Parathyroid adenoma (tissue), 2 donors: ENCODE results near the gene SLC38A8.

Experiments used
- H2AFZ ChIP-seq: fragments of 300-600 bp; sonication (generic); one replicate; pipeline ENCODE4 v1.7.0; 2017; ENCODE audit warnings: antibody characterized with exemption, mild to moderate bottlenecking
- H3K27ac ChIP-seq: fragments of 300-600 bp; sonication (generic); one replicate; pipeline ENCODE4 v1.7.0; 2017
- H3K27me3 ChIP-seq: fragments of 300-600 bp; sonication (generic); one replicate; pipeline ENCODE4 v1.7.0; 2017; ENCODE audit warnings: low read length; ENCODE audit not compliant: control insufficient read depth, insufficient read depth
- H3K36me3 ChIP-seq: fragments of 300-600 bp; sonication (generic); one replicate; pipeline ENCODE4 v1.7.0; 2017; ENCODE audit warnings: low read length; ENCODE audit not compliant: control insufficient read depth, insufficient read depth
- H3K4me1 ChIP-seq: fragments of 300-600 bp; sonication (generic); one replicate; pipeline ENCODE4 v1.7.0; 2017; ENCODE audit warnings: control low read depth
- H3K4me2 ChIP-seq: fragments of 300-600 bp; sonication (generic); one replicate; pipeline ENCODE4 v1.7.0; 2017; ENCODE audit warnings: low read length
- H3K4me3 ChIP-seq: fragments of 300-600 bp; sonication (generic); one replicate; pipeline ENCODE4 v1.7.0; 2017; ENCODE audit warnings: low read depth, low read length
- H3K79me2 ChIP-seq: fragments of 300-600 bp; sonication (generic); one replicate; pipeline ENCODE4 v1.7.0; 2017; ENCODE audit warnings: control low read depth
- H3K9ac ChIP-seq: fragments of 300-600 bp; sonication (generic); one replicate; pipeline ENCODE4 v1.7.0; 2017; ENCODE audit warnings: mild to moderate bottlenecking
- H3K9me3 ChIP-seq: fragments of 300-600 bp; sonication (generic); one replicate; pipeline ENCODE4 v1.7.0; 2017; ENCODE audit warnings: low read length; ENCODE audit not compliant: control insufficient read depth
- CTCF ChIP-seq: fragments of 300-600 bp; sonication (generic); IDR thresholded peaks from one replicate; pipeline ENCODE4 v1.7.0; 2017; ENCODE audit warnings: antibody characterized with exemption, mild to moderate bottlenecking
- donor health status: primary hyperparathyroidism.

Gene SLC38A8

DNA sequence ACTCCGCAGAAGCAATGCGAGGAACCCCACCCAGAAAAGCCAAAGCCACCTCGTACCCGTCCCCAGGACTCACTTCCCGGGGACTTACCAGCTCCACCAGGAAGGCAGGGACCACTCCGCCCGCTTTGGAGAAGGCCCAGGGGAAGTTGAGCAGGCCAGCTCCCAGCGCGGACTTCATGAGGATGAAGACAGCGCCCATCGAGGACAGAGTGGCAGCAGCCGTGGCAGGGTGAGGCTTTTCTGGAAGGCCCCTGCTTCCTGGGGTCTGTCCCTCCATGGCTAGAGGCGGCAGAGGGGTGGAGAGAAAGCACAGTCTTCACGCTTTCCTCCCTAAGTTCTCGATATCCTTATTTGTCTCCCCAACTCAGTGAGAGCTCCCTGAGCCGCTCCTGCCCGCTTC lies 714 bp downstream of the SLC38A8 start:
- Histone ChIP-seq H3K27me3 (no peaks in the 10 kb centered on the region), H3K27ac (no peak overlapping the region), H3K9me3 (no peaks in the 10 kb centered on the region), H2AFZ (no peak overlapping the region), H3K4me1 (peaks cover 17% of the 10 kb centered on the region), H3K9ac (no peak overlapping the region), H3K36me3 (no peaks in the 10 kb centered on the region), H3K4me2 (no peak overlapping the region), H3K4me3 (no peak overlapping the region), H3K79me2 (no peaks in the 10 kb centered on the region)
- no peak for TF ChIP-seq CTCF

DNA sequence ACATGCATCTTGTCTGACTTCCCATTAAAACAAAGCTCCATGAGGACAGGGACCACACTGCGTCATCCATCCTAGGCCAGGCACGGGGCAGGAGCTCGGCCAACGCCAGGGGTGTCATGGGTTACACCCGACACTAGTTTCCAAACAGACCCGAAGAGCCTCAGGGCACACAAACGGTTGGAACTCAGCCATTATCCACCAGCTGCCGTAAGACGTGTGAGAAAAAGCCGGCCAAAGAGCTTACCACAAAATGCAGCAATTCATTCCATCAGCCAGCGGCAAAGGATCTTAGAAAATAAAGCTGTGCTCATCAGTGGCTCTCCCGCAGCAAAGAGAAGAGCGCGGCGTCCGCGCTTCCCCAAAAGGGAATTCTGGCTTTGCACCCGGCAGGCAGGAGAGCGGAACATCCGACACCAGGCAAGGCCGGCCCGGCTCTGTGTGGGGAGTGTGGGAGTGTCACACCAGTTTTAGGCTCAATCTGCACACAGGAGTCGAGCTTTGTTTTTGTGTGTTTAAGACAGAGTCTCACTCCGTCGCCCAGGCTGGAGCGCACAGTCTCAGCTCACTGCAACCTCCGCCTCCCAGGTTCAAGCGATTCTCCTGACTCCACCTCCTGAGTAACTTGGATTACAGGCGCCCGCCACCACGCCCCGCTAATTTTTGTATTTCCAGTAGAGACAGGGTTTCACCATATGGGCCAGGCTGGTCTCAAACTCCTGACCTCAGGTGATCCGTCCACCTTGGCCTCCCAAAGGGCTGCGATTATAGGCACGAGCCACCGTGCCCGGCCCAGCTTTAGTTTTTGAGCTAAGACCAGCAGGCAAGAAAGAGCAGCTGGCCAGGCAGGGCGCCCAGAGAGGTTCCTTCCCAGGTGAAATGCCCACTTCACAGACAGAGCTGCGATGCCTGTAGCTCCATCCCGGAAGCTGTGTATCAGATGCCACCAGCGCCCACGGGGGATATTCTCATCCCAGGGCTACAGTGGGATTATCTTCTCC lies 1.5 kb downstream of the SLC38A8 start:
- TF ChIP-seq CTCF, result no peak
- no peaks in the 10 kb centered on the region for H3K79me2 ChIP-seq
- H3K27me3 ChIP-seq, result no peaks in the 10 kb centered on the region
- no peaks in the 10 kb centered on the region for H3K36me3 ChIP-seq
- H3K27ac ChIP-seq, result no peak overlapping the region
- H3K4me1 ChIP-seq, result peaks cover 17% of the 10 kb centered on the region
- H3K4me3 ChIP-seq, result no peak overlapping the region
- no peak overlapping the region for H2AFZ ChIP-seq
- no peak overlapping the region for H3K4me2 ChIP-seq
- no peak overlapping the region for H3K9ac ChIP-seq
- no peaks in the 10 kb centered on the region for H3K9me3 ChIP-seq

- H3K36me3 ChIP-seq, result no peaks in the 10 kb centered on the region
- no peak overlapping the region for H2AFZ ChIP-seq
- H3K79me2 ChIP-seq, result no peaks in the 10 kb centered on the region
- H3K9ac ChIP-seq, result no peak overlapping the region
- no peaks in the 10 kb centered on the region for H3K27me3 ChIP-seq
- H3K4me1 ChIP-seq, result peaks cover 17% of the 10 kb centered on the region
- no peak for TF ChIP-seq CTCF
- H3K4me2 ChIP-seq, result no peak overlapping the region
- H3K9me3 ChIP-seq, result no peaks in the 10 kb centered on the region
- H3K4me3 ChIP-seq, result no peak overlapping the region
- no peak overlapping the region for H3K27ac ChIP-seq
Observed at GRCh38 chr16:84040226-84040822, 2.3 kb downstream of the SLC38A8 start.

GRCh38 chr16:84039696-84040095 lies 2.9 kb downstream of the SLC38A8 start:
- no peak overlapping the region for H3K27ac ChIP-seq
- no peak overlapping the region for H2AFZ ChIP-seq
- H3K4me1 ChIP-seq, result peaks cover 17% of the 10 kb centered on the region
- no peaks in the 10 kb centered on the region for H3K9me3 ChIP-seq
- no peak for TF ChIP-seq CTCF
- no peak overlapping the region for H3K4me3 ChIP-seq
- H3K27me3 ChIP-seq, result no peaks in the 10 kb centered on the region
- H3K79me2 ChIP-seq, result no peaks in the 10 kb centered on the region
- no peak overlapping the region for H3K4me2 ChIP-seq
- H3K9ac ChIP-seq, result no peak overlapping the region
- H3K36me3 ChIP-seq, result no peaks in the 10 kb centered on the region
